Measurements from ENCODE around the gene CELSR2. TPM values are rescaled to one million over a fixed set of nuclear protein-coding genes. Genes with fewer than 3 reads are reported as not detected.

Gene CELSR2
- total and polyA plus RNA-seq, 2 experiments from 2014 or later, result 11.2 to 35.1 TPM

DNA sequence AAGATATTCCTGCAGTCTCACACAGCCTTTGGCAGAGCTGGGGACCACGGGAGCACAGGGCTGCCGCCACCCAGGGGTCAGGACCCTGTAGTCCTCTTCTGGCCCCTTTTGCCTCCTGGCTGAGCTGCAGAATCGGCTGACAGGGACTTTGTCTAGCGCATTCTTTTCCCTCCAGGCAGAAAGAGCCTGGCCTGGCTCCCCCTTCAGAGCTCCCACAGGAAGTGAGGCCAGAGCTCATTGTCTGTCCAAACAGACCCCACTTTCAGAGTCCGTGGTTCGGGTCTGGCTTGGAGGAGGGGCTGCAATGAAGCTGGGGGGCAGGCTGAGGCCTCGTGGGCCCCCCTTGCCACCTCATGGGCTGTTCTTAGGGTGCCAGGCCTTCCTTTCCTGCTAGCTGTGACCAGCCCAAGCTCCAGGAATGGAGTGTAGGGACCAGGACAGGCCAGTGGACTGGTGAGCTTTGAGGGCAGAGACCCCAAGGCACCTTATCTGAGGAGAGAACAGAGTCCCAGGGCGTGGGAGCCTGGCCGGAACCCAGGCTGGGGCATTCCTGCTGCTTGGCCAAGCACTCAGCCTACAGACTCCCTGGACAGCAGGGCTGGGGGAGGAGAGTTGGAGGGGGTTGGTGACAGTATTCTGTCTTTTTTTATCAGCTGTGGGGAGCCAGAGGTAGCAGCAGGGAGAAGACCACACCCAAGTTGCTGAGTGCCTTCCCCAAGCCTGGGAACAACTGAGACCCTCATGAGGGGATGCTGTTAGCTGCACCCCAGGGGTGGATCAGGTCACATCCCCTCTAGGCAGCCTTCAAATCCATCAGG lies 4.7 kb downstream of the CELSR2 start:
- H3F3A ChIP-seq (replicated peaks; ENCODE audit: low read depth), result no peaks in the 10 kb centered on the region
- H3K27me3 Mint-ChIP-seq (ENCODE audit: insufficient read depth, low read depth, poor library complexity), result peaks cover 24% of the 10 kb centered on the region
- peak overlapping the region; percentile 64 for H3K4me2 ChIP-seq
- peak overlapping the region; percentile 26; the same call in 1 of the 2 replicates for H3K4me3 ChIP-seq
- H3K36me3 ChIP-seq (ENCODE audit: insufficient read depth), result no peaks in the 10 kb centered on the region
- peak overlapping the region; percentile 82; the same call in 1 of the 2 replicates for H3K27ac Mint-ChIP-seq
- H3K4me3 Mint-ChIP-seq, result peak overlapping the region; percentile 27; the same call in 1 of the 3 replicates
- peaks cover 19% of the 10 kb centered on the region; the same call in 1 of the 2 replicates for H3K79me2 ChIP-seq (replicated peaks; ENCODE audit: insufficient read depth)
- H4K20me1 ChIP-seq (replicated peaks; ENCODE audit: insufficient read depth), result no peaks in the 10 kb centered on the region; the same call in 1 of the 2 replicates
- H3K36me3 Mint-ChIP-seq (ENCODE audit: low read depth), result peaks cover 28% of the 10 kb centered on the region
- peaks cover 17% of the 10 kb centered on the region; the same call in 2 of the 3 replicates for H3K9me3 Mint-ChIP-seq
- H2AFZ ChIP-seq, result no peak overlapping the region; the same call in 1 of the 2 replicates
- H3K4me1 Mint-ChIP-seq, result peaks cover 28% of the 10 kb centered on the region
- H3K4me1 ChIP-seq (ENCODE audit: insufficient read depth), result peaks cover 30% of the 10 kb centered on the region
- DNase-seq (ENCODE audit: low spot score) (peak; percentile 62), ATAC-seq (peak; percentile 4; the same call in 2 of the 3 replicates)
- no peaks in the 10 kb centered on the region for H3K9me2 ChIP-seq (ENCODE audit: insufficient read depth)
- no peak; a peak in 1 of 4 replicates for TF ChIP-seq CTCF (conservative IDR thresholded peaks at IDR 0.05; ENCODE audit: low read depth in 2 of 2)
- TF ChIP-seq ZNF114 (CRISPR knock-in tag; IDR thresholded peaks at IDR 0.05), result no peak
- no peak for TF ChIP-seq EZH2 (IDR thresholded peaks at IDR 0.05; ENCODE audit: low read depth, unreplicated experiment)
- no peak for TF ChIP-seq ZNF462 (CRISPR knock-in tag; IDR thresholded peaks at IDR 0.05)
- TF ChIP-seq EZH2phosphoT487 (IDR thresholded peaks at IDR 0.05; ENCODE audit: unreplicated experiment), result no peak
- TF ChIP-seq STAT1 (IDR thresholded peaks at IDR 0.05; ENCODE audit: unreplicated experiment), result no peak
- TF ChIP-seq ETS1 (IDR thresholded peaks at IDR 0.05), result no peak
- TF ChIP-seq ZNF331 (CRISPR knock-in tag; IDR thresholded peaks at IDR 0.05; ENCODE audit: low read depth), result no peak
- no peak for TF ChIP-seq NANOG (IDR thresholded peaks at IDR 0.05; ENCODE audit: borderline replicate concordance)
- TF ChIP-seq REST (IDR thresholded peaks at IDR 0.05; ENCODE audit: unreplicated experiment), result no peak
- no peak for TF ChIP-seq JUNB (IDR thresholded peaks at IDR 0.05; ENCODE audit: unreplicated experiment)
- TF ChIP-seq POLR2AphosphoS5 (IDR thresholded peaks at IDR 0.05; ENCODE audit: low read depth), result no peak
- no peak for TF ChIP-seq CREB1 (CRISPR knock-in tag; IDR thresholded peaks at IDR 0.05; ENCODE audit: low read depth)
- H3K27me3 ChIP-seq (ENCODE audit: insufficient read depth), result peaks cover 7% of the 10 kb centered on the region
- 0 out of 2 replicates have a peak overlapping the region, but pooled peaks have one; percentile 14 for H3K27ac ChIP-seq (ENCODE audit: low read depth)
